Keratinocyte (primary cell): ENCODE measurements around the gene IGF1R. TPM values are rescaled to one million over a fixed set of nuclear protein-coding genes. Genes with fewer than 3 reads are reported as not detected.

Experiments
- DNase-seq: peaks from one replicate; pipeline ENCODE4 v3.0.0-alpha.2; 2011; ENCODE audit warnings: low read depth, missing footprints, low spot score
- FAIRE-seq: peaks from 2 replicates; lab custom pipeline; 2011; peaks lifted over from hg19 to GRCh38; lab: Jason Lieb, UNC
- H2AFZ ChIP-seq: 2 replicates; pipeline ENCODE4 v1.6.0; 2012; ENCODE audit warnings: low read length, control low read depth, inconsistent platforms; ENCODE audit not compliant: control insufficient read depth
- H3K27ac ChIP-seq: 2 replicates; pipeline ENCODE4 v1.5.1; 2011; ENCODE audit warnings: low read length; ENCODE audit not compliant: control insufficient read depth, insufficient read depth
- H3K27me3 ChIP-seq: 3 replicates; pipeline ENCODE4 v1.6.0; 2011; ENCODE audit warnings: low read length; ENCODE audit not compliant: control insufficient read depth, insufficient read depth; ENCODE audit errors: extremely low read depth
- H3K36me3 ChIP-seq, 2 experiments: 2 replicates in 1 of 2; 3 replicates in 1 of 2; pipeline ENCODE4 v1.5.1; 2011; ENCODE audit warnings: low read length in 2 of 2, mild to moderate bottlenecking in 1 of 2; ENCODE audit not compliant: control insufficient read depth in 2 of 2, insufficient read depth in 2 of 2; ENCODE audit errors: extremely low read depth in 1 of 2
- H3K4me1 ChIP-seq: 3 replicates; pipeline ENCODE4 v1.5.1; 2011; ENCODE audit warnings: low read length; ENCODE audit not compliant: control insufficient read depth, insufficient read depth; ENCODE audit errors: extremely low read depth
- H3K4me2 ChIP-seq: 3 replicates; pipeline ENCODE4 v1.6.0; 2011; ENCODE audit warnings: low read depth, low read length; ENCODE audit not compliant: control insufficient read depth, insufficient read depth; ENCODE audit errors: extremely low read depth
- H3K4me3 ChIP-seq, 3 experiments: fragments of 200-600 bp in 1 of 3; sonication (generic) in 1 of 3; 2 replicates in 2 of 3; 3 replicates in 1 of 3; pipeline ENCODE4 v1.5.1; 2011 to 2016; ENCODE audit warnings: low read length in 3 of 3, mild to moderate bottlenecking in 3 of 3, control low read depth in 2 of 3, inconsistent platforms in 1 of 3, low read depth in 1 of 3, mixed read lengths in 1 of 3, mixed run types in 1 of 3, moderate library complexity in 1 of 3; ENCODE audit not compliant: control insufficient read depth in 2 of 3, insufficient read depth in 2 of 3; ENCODE audit errors: extremely low read depth in 1 of 3
- H3K79me2 ChIP-seq: 2 replicates; pipeline ENCODE4 v1.6.0; 2012; ENCODE audit warnings: low read length; ENCODE audit not compliant: control insufficient read depth, insufficient read depth
- H3K9ac ChIP-seq: 3 replicates; pipeline ENCODE4 v1.6.0; 2011; ENCODE audit warnings: low read length; ENCODE audit not compliant: control insufficient read depth, insufficient read depth; ENCODE audit errors: extremely low read depth
- H3K9me1 ChIP-seq: 3 replicates; pipeline ENCODE4 v1.6.0; 2011; ENCODE audit warnings: low read length; ENCODE audit not compliant: control insufficient read depth, insufficient read depth; ENCODE audit errors: extremely low read depth
- H3K9me3 ChIP-seq: 2 replicates; pipeline ENCODE4 v1.5.1; 2012; ENCODE audit warnings: low read depth, low read length; ENCODE audit not compliant: control insufficient read depth
- H4K20me1 ChIP-seq: 3 replicates; pipeline ENCODE4 v1.6.0; 2011; ENCODE audit warnings: low read length; ENCODE audit not compliant: control insufficient read depth, insufficient read depth; ENCODE audit errors: extremely low read depth
- CTCF ChIP-seq, 3 experiments: IDR thresholded peaks in 1 of 3; conservative IDR thresholded peaks in 1 of 3; optimal IDR thresholded peaks in 1 of 3; 2 replicates in 2 of 3; 3 replicates in 1 of 3; pipeline versions ENCODE3 to v1.5.1; 2011; ENCODE audit warnings: low read length in 3 of 3, mild to moderate bottlenecking in 3 of 3, moderate library complexity in 2 of 3, control low read depth in 1 of 3, inconsistent platforms in 1 of 3; ENCODE audit not compliant: insufficient read depth in 2 of 3; ENCODE audit errors: extremely low read depth in 1 of 3
- EZH2 ChIP-seq: IDR thresholded peaks from one replicate; pipeline ENCODE4 v1.6.1; 2012; ENCODE audit warnings: inconsistent platforms, mild to moderate bottlenecking, low read length, moderate library complexity
- dilution Hi-C: fragments of 300-500 bp; cut with MboI; formaldehyde crosslinking; loops from one replicate; pipeline ENCODE4 v1.7.0; 2020; ENCODE audit warnings: low sequenced_read_pairs; ENCODE audit not compliant: extremely low pct_ligation_motif_present
- polyA plus RNA-seq, 5 experiments: library from polyadenylated mRNA; depleted of rRNA in 3 of 5; stranded (reverse) in 3 of 5; stranded (forward) in 1 of 5; unstranded in 1 of 5; fragments of >200 nt; gene quantifications; 1 replicate in 1 of 5; 2 replicates in 3 of 5; 3 replicates in 1 of 5; pipeline versions ENCODE4 v1.2.1 to v1.2.3, GENCODE V29; 2011 to 2012; ENCODE audit warnings: missing spikeins in 2 of 5, low read depth in 1 of 5, low replicate concordance in 1 of 5

Gene IGF1R
- polyA plus RNA-seq, 1 donor (not counting 4 experiments of a cell fraction or from before 2014, with no cell fraction given), result 14.5 TPM

- DNase-seq, result no peak
- no peaks in the 10 kb centered on the region for H3K9me3 ChIP-seq
- H3K27ac ChIP-seq, result peak overlapping the region; percentile 49
- peaks cover 12 to 14% of the 10 kb centered on the region in 2 experiments for H3K36me3 ChIP-seq
- H3K4me2 ChIP-seq, result peak overlapping the region; percentile 61
- peaks cover 64% of the 10 kb centered on the region for H3K4me1 ChIP-seq
- no peaks in the 10 kb centered on the region for H3K27me3 ChIP-seq
- H3K4me3 ChIP-seq, result no peak overlapping the region
- TF ChIP-seq CTCF (optimal IDR thresholded peaks at IDR 0.05 in 1 of 3, IDR thresholded peaks at IDR 0.05 in 1 of 3, conservative IDR thresholded peaks at IDR 0.05 in 1 of 3; ENCODE audit: extremely low read depth in 1 of 3, insufficient read depth in 2 of 3, low read length in 3 of 3) (no peak), EZH2 (no peak)
- dilution Hi-C loops, result no loop called here
- H2AFZ ChIP-seq, result no peak overlapping the region
- FAIRE-seq, result no peak
- peaks cover 19% of the 10 kb centered on the region for H3K79me2 ChIP-seq
- H4K20me1 ChIP-seq, result no peaks in the 10 kb centered on the region
- H3K9ac ChIP-seq, result peak overlapping the region; percentile 24
- no peaks in the 10 kb centered on the region for H3K9me1 ChIP-seq
Measured at GRCh38 chr15:98905963-98906711, 257.8 kb downstream of the IGF1R start.

- FAIRE-seq, result peak; percentile 51
- Histone ChIP-seq H3K27me3 (no peaks in the 10 kb centered on the region), H3K4me2 (peak overlapping the region; percentile 61)
Measured at GRCh38 chr15:98906712-98907083, 258.4 kb downstream of the IGF1R start.

More at GRCh38 chr15:98906712-98907083, 258.4 kb downstream of the IGF1R start:
- dilution Hi-C loops, result no loop called here
- no peak overlapping the region for H2AFZ ChIP-seq
- no peaks in the 10 kb centered on the region for H3K9me1 ChIP-seq
- TF ChIP-seq CTCF (optimal IDR thresholded peaks at IDR 0.05 in 1 of 3, IDR thresholded peaks at IDR 0.05 in 1 of 3, conservative IDR thresholded peaks at IDR 0.05 in 1 of 3; ENCODE audit: extremely low read depth in 1 of 3, insufficient read depth in 2 of 3, low read length in 3 of 3) (no peak), EZH2 (no peak)
- DNase-seq, result peak; percentile 65
- H4K20me1 ChIP-seq, result no peaks in the 10 kb centered on the region
- H3K4me1 ChIP-seq, result peaks cover 58% of the 10 kb centered on the region
- peaks cover 19% of the 10 kb centered on the region for H3K79me2 ChIP-seq
- H3K36me3 ChIP-seq, result peaks cover 17 to 18% of the 10 kb centered on the region in 2 experiments
- no peaks in the 10 kb centered on the region for H3K9me3 ChIP-seq
- peak overlapping the region; percentile 24 for H3K9ac ChIP-seq
- H3K27ac ChIP-seq, result peak overlapping the region; percentile 49
- H3K4me3 ChIP-seq, result no peak overlapping the region
